Activated naive CD4-positive, alpha-beta T cell treated with Interleukin-2 at 50 U/mL for 16 hours (primary cell): ENCODE data around the gene SPPL2A.
A peak's percentile ranks its signal among the peaks of the same experiment; 100 is the strongest.
"Not testable (repeated sequence)": the region's sequence is repeated elsewhere in the genome, so short reads cannot be mapped to it uniquely, and the experiment has no call there.

ENCODE experiments used
- DNase-seq: peaks from one replicate; pipeline ENCODE4 v3.0.0-alpha.2; 2020

SPPL2A gene, protein sequence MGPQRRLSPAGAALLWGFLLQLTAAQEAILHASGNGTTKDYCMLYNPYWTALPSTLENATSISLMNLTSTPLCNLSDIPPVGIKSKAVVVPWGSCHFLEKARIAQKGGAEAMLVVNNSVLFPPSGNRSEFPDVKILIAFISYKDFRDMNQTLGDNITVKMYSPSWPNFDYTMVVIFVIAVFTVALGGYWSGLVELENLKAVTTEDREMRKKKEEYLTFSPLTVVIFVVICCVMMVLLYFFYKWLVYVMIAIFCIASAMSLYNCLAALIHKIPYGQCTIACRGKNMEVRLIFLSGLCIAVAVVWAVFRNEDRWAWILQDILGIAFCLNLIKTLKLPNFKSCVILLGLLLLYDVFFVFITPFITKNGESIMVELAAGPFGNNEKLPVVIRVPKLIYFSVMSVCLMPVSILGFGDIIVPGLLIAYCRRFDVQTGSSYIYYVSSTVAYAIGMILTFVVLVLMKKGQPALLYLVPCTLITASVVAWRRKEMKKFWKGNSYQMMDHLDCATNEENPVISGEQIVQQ

DNA sequence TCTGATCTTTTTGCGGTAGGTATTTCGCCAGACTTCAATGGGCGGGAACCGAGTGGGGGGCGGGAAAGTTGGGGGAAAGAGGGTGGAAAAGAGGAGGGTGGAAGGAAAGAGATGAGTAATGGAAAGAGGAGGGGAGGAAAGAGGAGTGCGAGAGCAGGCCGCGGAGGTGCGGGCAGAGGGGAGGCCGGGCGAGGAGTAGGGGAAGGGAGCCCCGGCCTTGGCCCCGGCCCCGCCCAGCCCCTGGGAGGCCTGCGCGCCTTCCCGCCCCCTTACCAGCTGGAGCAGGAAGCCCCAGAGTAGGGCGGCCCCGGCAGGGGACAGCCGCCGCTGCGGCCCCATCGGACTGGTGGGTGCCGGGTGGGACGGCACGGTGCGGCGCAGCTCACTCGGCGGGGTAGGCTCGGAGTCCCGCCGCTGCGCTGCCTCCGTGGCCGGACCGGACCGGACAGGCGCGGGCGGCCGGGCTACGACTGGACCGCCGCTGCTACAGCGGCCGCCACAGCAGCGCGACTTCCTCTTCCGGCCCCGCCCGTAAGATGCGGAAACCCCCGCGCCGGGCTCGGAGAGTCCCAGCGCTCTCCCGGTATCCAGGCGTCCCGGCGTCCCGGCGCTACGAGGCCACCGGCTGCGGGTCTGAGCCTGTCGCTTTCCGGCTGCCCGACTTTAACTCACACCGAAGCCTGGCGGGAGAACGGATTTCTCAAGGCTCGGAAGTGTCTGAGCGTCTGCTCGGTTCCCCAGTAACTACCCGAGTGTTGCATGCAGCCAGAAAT lies at the start of gene SPPL2A:
SPPL2A (minus strand) TSS at position 512 of the 773 bp plus-strand sequence; CDS start at position 339, 173 bp downstream.
- peak; percentile 88 for DNase-seq

DNA sequence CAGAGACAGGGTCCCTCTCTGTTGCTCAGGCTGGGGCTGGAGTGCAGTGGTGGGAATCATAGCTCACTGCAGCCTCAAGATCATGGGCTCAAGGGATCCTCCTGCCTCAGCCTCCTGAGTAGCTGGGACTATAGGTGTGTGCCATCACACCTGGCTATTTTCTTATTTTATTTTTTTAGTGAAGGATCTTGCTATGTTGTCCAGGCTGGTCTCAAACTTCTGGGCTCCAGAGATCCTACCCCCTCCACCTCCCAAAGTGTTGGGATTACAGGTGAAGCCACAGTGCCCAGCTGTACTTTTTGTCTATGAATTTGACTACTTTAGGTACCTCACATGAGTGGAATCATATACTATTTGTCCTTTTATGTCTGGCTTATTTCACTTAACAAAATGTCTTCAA lies 49.1 kb upstream of the SPPL2A start:
- DNase-seq = no peak

DNA sequence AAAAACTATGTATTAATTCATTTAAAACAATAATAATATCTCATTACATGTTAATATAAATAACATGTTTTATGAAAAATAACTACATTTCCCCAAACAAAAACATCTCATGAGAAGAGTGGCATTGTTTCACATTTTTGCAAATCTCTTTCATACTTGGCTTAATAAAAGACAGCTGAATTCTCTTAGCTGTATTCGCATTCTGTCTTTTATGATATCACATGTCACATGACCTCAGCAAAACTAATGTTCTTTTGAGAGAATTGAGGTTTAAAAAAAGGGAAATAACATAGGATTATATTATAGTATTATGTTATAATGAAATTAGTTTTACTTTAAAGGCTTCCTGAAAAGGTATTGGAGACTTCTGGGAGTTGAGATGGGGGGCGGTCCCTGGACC lies 48.4 kb upstream of the SPPL2A start:
- DNase-seq = no peak

GRCh38 chr15:50813089-50813488 lies 47.6 kb upstream of the SPPL2A start:
- DNase-seq = no peak

- DNase-seq = not testable (repeated sequence)
Measured at GRCh38 chr15:50812181-50812506, 46.6 kb upstream of the SPPL2A start.

- not testable (repeated sequence) for DNase-seq
Measured at GRCh38 chr15:50811461-50812180, 46.1 kb upstream of the SPPL2A start.

DNA sequence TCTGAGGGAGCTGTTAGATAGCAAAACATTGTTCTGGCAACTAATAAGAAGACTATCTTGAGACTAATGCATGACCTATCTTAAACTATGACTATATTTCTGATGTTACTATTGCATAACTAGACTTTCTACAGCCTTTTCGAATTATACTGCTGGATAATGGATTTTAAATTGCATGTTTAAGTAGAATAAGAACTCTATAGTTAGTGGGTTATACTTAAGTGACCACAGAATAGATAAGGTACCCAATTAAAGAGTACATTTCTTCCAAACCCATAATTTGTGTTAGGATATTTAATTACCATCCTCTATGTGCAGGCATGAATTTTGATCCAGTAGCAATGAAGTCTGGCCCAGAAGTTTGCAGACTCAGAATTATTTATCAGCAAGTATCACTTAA lies 44.6 kb upstream of the SPPL2A start:
- DNase-seq = no peak

- DNase-seq = no peak
Measured at GRCh38 chr15:50808728-50809127, 43.2 kb upstream of the SPPL2A start.

DNA sequence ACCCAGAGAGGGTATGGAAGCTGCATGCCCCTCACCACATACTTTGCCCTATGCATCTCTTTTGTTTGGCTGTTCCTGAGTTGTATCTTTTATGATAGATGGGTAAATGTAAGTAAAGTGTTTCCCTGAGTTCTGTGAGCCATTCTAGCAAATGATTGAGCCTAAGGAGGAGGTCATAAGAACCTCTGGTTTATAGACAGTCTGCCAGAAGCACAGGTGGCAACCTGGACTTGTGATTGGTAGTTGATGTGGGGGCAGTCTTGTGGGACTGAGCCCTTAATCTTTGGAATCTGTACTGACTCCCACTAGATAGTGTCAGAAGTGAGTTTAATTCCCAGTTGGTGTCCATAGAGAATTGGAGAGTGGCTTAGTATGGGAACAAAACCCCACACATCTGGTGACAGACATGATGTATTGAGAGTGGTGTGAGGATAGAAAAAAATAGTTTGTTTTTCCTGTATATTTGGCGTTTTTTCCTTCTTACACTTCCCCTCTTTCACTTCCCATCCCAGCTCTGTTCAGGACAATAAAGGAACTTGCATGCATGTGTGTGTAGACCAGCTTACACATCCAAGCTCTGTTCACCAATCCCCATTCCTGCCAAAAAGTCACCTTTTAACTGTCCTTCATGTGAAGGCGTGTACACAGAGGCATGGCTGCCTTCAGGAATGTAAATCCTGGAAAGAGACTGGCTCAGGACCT lies 38.1 kb upstream of the SPPL2A start:
- DNase-seq = no peak

DNA sequence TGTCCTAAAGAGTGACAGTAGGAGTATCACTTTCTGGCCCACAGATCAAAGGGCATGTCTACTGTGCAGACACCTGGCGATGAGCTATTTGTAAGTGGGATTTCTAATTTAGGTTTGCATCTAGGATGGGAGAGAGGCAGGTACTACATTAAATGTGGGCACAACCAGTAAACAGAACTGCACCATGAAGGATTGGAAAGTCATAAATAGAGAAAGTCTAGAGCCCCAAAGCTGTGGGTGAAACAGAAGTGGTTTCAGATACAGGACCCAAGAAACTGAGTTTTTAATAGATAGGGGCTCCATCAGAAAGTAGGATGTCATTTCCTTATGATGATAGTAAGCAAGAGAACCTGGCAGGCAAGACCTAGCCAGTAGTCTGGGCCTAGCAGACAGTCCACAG lies 35.2 kb upstream of the SPPL2A start:
- DNase-seq = no peak

GRCh38 chr15:50798684-50799083 lies 33.2 kb upstream of the SPPL2A start:
- DNase-seq = no peak

DNA sequence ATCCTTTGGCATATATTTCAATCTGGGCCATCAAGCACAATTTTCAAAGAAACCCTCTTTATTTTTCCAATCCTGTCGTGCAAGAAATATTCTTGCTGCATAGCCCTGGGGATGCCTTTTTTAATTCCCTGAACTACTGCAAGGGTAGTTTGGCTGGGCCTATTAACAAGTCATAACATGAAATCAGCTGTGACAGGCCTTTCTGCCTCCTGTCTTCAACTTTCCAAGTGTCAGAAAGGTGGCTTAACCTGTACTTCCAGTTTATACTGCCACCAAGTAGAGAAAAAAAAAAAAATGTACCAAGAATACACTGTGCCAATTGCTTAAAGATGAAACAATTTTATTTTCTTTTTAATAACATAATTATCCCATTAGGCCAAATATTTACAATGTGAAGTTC lies 32.4 kb upstream of the SPPL2A start:
- DNase-seq = no peak

DNA sequence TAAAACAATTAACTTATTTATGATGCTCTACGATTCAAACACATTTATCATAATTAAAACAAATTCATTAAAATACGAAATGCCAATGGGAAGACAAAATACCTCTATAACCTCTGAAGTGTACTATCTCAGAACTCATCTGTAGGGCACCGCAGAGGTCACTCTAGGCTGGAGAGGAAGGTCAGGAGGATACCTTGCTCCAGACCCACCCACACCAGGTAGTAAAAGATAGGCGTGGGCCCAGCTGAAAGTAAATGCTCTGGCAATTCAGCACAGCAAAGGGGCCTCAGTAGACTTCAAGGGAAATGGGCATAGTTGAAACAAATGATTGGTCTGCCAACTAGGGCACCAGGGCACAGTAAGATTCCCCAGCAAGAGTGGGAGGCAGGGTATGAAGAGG lies 26.0 kb upstream of the SPPL2A start:
- no peak for DNase-seq

DNA sequence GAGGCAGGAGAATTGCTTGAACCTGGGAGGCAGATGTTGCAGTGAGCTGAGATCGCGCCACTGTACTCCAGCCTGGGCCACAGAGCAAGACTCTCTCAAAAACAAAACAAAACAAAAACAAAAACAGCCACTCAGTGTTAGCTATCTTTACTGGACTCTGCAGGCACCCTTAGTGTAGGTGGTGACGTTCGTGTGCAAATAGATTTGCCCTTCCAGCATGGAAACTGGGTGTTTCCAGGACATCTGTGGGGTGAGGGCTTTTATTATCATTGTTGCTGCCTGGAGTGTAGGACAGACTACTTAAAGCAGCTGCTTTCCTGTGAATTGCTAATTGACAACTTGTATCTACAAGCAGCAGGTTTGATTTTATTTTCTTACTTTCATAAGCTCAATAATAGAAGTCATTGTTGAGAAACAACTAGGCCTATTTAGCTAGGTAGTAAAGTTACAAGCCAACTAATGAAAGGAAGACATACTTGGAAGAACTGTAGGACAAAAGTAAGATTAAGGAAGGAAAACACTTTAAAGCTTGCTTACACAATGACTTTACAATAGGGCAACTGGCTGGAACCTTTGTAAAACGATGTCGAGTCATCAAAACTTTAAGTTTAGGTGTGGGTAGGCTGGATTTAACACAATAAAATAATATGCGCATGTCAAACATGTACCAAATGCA lies 25.4 kb upstream of the SPPL2A start:
- no peak for DNase-seq

- DNase-seq = no peak
Measured at GRCh38 chr15:50786871-50787270, 21.4 kb upstream of the SPPL2A start.

DNA sequence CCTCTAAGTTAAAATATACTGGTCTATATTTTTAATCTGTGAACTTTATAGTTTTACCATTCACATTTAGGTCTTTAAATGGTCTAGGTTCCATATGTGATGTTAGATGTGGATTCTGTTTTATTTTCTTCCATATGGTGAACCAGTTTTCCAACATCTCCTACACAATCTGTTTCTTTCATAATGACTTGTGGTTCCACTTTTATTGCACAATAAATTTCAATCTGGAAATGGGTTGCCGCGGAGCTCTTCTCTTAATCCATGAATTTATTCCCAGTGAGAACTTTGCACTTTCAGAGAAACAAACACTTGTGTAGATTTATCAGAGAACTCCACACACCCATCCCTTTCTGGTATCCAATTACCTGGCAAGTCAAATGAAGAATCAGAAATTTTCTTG lies 20.9 kb upstream of the SPPL2A start:
- no peak for DNase-seq

GRCh38 chr15:50783895-50784294 lies 18.4 kb upstream of the SPPL2A start:
- DNase-seq = no peak

- DNase-seq = no peak
Measured at GRCh38 chr15:50783411-50783810, 17.9 kb upstream of the SPPL2A start.

DNA sequence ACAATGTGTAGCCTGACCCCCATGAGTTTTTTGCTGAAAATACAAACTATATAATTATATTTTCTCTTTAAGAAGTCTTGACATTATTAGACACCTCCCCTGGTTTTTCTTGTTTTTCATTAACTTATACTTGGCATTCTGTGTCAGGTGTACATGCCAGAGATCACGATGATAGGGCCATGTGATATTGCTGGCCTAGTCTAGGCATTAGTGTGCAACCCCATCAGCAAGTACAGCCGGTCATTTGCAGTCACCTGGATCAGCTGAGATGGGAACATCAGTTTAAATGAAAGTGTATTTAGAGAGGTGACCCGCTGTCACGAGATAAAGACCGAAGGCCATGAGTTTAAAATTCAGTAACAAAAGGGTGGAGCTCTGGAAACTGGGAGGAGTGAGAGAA lies 12.6 kb upstream of the SPPL2A start:
- no peak for DNase-seq

- DNase-seq = no peak
Measured at GRCh38 chr15:50777042-50777441, 11.5 kb upstream of the SPPL2A start.

- no peak for DNase-seq
Measured at GRCh38 chr15:50774450-50774849, 8.9 kb upstream of the SPPL2A start.

DNA sequence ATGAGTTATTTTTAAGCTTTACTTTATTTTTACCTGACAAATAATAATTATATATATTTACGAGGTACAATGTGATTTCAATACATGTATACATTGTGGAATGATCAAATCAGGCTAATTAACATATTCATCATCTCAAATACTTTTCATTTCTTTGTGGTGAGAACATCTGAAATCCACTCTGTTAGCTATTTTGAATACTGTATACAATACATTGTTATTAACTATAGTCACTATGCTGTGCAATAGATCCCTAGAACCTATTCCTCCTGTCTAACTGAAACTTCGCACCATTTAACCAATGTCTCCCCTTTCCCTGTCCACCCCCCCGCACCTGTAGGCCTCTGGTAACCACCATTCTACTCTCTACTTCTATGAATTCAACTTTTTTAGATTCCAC lies 7.9 kb upstream of the SPPL2A start:
- no peak for DNase-seq
